ENCODE measurements around the gene NTHL1. TPM values are rescaled to one million over a fixed set of nuclear protein-coding genes. Genes with fewer than 3 reads are reported as not detected.

The NTHL1 gene
- total and polyA plus RNA-seq, 9 of the 15 experiments (the other 6 are each of a cell fraction or from before 2014, with no cell fraction given), result 1.1 to 58.8 (median 17.6) TPM

GRCh38 chr16:2009791-2010510 lies 37.7 kb downstream of the NTHL1 start, which contains the start of gene ZNF598 (continued):
- TF ChIP-seq, protein P1, sequence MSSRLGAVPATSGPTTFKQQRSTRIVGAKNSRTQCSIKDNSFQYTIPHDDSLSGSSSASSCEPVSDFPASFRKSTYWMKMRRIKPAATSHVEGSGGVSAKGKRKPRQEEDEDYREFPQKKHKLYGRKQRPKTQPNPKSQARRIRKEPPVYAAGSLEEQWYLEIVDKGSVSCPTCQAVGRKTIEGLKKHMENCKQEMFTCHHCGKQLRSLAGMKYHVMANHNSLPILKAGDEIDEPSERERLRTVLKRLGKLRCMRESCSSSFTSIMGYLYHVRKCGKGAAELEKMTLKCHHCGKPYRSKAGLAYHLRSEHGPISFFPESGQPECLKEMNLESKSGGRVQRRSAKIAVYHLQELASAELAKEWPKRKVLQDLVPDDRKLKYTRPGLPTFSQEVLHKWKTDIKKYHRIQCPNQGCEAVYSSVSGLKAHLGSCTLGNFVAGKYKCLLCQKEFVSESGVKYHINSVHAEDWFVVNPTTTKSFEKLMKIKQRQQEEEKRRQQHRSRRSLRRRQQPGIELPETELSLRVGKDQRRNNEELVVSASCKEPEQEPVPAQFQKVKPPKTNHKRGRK (tag; IDR thresholded peaks at IDR 0.05), result no peak
- peak; percentile 80 for TF ChIP-seq HCFC1 (IDR thresholded peaks at IDR 0.05; ENCODE audit: low read depth, low read length)
- TF ChIP-seq, protein P2, sequence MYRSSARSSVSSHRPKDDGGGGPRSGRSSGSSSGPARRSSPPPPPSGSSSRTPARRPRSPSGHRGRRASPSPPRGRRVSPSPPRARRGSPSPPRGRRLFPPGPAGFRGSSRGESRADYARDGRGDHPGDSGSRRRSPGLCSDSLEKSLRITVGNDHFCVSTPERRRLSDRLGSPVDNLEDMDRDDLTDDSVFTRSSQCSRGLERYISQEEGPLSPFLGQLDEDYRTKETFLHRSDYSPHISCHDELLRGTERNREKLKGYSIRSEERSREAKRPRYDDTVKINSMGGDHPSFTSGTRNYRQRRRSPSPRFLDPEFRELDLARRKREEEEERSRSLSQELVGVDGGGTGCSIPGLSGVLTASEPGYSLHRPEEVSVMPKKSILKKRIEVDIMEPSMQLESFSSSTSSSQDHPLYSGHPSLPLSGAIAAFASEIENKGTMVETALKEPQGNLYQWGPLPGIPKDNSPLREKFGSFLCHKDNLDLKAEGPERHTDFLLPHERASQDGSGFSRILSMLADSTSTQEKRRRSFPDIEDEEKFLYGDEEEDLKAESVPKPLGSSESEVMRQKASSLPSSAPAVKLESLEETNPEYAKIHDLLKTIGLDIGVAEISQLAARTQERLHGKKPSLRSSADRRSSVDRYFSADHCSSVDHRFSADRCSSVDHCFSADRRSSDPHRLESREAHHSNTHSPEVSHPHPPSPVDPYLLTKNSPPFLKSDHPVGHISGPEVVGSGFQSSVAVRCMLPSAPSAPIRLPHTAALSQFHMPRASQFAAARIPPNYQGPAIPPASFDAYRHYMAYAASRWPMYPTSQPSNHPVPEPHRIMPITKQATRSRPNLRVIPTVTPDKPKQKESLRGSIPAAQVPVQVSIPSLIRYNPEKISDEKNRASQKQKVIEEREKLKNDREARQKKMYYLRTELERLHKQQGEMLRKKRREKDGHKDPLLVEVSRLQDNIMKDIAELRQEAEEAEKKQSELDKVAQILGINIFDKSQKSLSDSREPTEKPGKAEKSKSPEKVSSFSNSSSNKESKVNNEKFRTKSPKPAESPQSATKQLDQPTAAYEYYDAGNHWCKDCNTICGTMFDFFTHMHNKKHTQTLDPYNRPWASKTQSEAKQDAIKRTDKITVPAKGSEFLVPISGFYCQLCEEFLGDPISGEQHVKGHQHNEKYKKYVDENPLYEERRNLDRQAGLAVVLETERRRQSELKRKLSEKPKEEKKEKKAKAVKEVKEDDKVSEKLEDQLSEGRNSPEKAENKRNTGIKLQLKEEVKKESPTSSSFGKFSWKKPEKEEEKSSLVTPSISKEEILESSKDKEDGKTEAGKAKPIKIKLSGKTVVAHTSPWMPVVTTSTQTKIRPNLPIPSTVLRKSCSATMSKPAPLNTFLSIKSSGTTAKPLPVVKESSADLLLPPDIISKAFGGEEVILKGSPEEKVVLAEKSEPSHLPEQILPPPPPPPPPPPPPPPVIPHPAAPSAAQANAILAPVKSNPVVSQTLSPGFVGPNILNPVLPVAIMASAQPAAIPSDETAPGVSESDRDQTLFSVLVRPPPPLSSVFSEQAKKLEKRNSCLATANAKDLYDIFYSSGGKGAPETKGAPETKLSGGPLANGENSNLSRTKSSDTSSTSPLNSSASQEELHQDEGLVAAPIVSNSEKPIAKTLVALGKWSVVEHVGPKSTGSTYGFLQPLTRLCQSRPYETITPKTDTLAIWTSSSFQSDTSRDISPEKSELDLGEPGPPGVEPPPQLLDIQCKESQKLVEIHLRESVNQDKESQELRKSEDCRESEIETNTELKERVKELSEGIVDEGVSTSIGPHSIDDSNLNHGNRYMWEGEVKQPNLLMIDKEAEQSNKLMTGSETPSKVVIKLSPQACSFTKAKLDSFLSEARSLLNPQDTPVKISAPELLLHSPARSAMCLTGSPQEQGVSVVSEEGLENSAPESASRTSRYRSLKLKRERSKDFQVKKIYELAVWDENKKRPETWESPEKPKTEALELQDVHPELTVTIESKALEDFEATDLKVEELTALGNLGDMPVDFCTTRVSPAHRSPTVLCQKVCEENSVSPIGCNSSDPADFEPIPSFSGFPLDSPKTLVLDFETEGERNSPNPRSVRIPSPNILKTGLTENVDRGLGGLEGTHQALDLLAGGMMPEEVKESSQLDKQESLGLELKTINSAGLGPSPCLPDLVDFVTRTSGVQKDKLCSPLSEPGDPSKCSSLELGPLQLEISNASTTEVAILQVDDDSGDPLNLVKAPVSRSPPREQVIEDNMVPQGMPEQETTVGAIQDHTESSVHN (IDR thresholded peaks at IDR 0.05; ENCODE audit: borderline replicate concordance in 1 of 2, low read depth in 1 of 2), result 0 out of 4 replicates have a peak, but pooled peaks of 1 of the 2 experiments have one; percentile 28
- TF ChIP-seq SMARCC2 (IDR thresholded peaks at IDR 0.05; ENCODE audit: low read depth), result no peak
- no peak for TF ChIP-seq DNMT1 (IDR thresholded peaks at IDR 0.05)
- TF ChIP-seq NCOR1 (IDR thresholded peaks at IDR 0.05), result peak; percentile 44; the same call in 1 of the 2 replicates
- TF ChIP-seq RBM34 (IDR thresholded peaks at IDR 0.05; ENCODE audit: borderline replicate concordance, insufficient read depth, low read length), result no peak
- TF ChIP-seq CC2D1A (IDR thresholded peaks at IDR 0.05), result no peak
- TF ChIP-seq CREBBP (IDR thresholded peaks at IDR 0.05; ENCODE audit: low read depth, low read length), result no peak
- TF ChIP-seq, protein P3, sequence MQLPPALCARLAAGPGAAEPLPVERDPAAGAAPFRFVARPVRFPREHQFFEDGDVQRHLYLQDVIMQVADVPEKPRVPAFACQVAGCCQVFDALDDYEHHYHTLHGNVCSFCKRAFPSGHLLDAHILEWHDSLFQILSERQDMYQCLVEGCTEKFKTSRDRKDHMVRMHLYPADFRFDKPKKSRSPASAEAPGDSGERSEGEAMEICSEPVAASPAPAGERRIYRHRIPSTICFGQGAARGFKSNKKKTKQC (CRISPR knock-in tag; IDR thresholded peaks at IDR 0.05), result peak; percentile 26; the same call in 1 of the 2 replicates
- TF ChIP-seq CAMTA2 (CRISPR knock-in tag; conservative IDR thresholded peaks at IDR 0.05), result no peak
- TF ChIP-seq ZNF785 (CRISPR knock-in tag; IDR thresholded peaks at IDR 0.05), result no peak

Measured in K562 (cell line).